Measurements from ENCODE around the gene FAAP20. TPM values are rescaled to one million over a fixed set of nuclear protein-coding genes. Genes with fewer than 3 reads are reported as not detected.

FAAP20 gene
- total RNA-seq, 2 experiments from 2014 or later = 64.7 to 71.7 TPM

DNA sequence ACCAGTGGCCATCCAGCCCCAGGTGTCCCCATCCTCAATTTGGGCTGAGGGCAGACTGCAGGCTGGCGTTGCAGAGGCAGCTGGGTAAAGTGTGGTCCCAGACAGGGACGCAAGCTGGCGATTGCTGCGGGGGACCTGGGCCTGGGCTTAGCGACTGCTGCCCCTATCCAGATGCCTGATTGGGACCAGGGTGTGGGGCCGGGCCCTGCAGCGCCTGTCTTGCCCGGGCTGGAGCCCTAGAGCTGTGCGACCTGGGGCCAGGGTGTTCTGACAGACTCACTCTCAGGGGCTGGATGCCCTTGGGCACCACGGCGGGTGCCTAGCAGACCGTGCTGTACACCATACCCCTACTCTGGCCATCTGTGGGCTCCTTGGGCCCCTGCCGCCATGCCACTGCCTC lies 16.2 kb upstream of the FAAP20 start:
- POLR2A ChIA-PET = interaction anchor here (0.9 to 2.8 kb wide), 2 partner anchors 13 to 19 kb away, joined by 3 to 12 read pairs; no protein-coding TSS in a partner anchor
- ATAC-seq = no peak

DNA sequence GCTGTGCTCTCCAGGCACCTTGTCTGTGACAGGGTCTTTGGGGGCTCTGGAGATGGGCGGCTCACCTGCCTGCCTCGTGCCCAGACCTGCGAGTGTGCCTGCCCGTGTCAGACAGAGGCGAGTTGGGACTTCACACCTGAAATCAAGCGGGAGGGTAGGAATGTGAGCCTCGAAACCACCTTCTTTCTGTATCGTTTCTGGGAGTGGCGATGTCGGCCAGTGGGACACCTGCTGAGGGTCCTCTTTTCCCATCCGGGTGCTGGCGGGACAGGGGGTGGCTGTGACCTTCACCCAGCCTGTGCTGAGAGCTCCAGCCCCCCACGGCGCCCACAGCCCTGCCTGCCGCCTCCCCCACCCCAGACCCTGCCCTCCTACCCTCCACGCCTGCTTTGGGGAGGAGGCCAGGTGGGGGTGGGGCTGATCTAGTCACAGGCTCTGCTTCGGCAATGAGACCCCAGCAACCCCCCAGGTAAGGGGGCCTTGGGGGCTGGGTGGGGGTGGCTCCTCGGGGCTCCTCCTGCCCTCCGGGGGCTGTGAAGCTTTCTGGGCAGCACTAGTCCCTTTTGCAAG lies 15.6 kb upstream of the FAAP20 start:
- H3K36me3 Mint-ChIP-seq (ENCODE audit: low read depth) = no peaks in the 10 kb centered on the region
- H3K4me3 Mint-ChIP-seq = no peak overlapping the region
- H3K9me3 Mint-ChIP-seq = no peaks in the 10 kb centered on the region
- ATAC-seq (no peak), DNase-seq (no peak)
- intact Hi-C loops (cut with micrococcal nuclease) = no loop called here
- ChIA-PET CTCF (interaction anchor here (1.6 kb wide), 1 partner anchor 15 kb away, joined by 4 read pairs; the partner anchor contains the start of gene FAAP20), POLR2A (interaction anchor here (0.7 to 2.8 kb wide), 3 partner anchors 14 to 181 kb away, joined by 3 to 12 read pairs (median 3); partner anchors contain the start of genes MORN1 and RER1)
- no peaks in the 10 kb centered on the region for H3K27me3 Mint-ChIP-seq
- H3K4me1 Mint-ChIP-seq (ENCODE audit: low read depth) = peaks cover 4% of the 10 kb centered on the region
- H3K27ac Mint-ChIP-seq = no peak overlapping the region
- TF ChIP-seq, protein P1, sequence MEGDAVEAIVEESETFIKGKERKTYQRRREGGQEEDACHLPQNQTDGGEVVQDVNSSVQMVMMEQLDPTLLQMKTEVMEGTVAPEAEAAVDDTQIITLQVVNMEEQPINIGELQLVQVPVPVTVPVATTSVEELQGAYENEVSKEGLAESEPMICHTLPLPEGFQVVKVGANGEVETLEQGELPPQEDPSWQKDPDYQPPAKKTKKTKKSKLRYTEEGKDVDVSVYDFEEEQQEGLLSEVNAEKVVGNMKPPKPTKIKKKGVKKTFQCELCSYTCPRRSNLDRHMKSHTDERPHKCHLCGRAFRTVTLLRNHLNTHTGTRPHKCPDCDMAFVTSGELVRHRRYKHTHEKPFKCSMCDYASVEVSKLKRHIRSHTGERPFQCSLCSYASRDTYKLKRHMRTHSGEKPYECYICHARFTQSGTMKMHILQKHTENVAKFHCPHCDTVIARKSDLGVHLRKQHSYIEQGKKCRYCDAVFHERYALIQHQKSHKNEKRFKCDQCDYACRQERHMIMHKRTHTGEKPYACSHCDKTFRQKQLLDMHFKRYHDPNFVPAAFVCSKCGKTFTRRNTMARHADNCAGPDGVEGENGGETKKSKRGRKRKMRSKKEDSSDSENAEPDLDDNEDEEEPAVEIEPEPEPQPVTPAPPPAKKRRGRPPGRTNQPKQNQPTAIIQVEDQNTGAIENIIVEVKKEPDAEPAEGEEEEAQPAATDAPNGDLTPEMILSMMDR (IDR thresholded peaks at IDR 0.05) = no peak

More for the DNA sequence above, 16.2 kb upstream of the FAAP20 start:
- Mint-ChIP-seq H3K36me3 (ENCODE audit: low read depth) (no peaks in the 10 kb centered on the region), H3K27ac (no peak overlapping the region), H3K4me1 (ENCODE audit: low read depth) (peaks cover 4% of the 10 kb centered on the region), H3K4me3 (no peak overlapping the region), H3K27me3 (no peaks in the 10 kb centered on the region), H3K9me3 (no peaks in the 10 kb centered on the region)
- CTCF ChIA-PET = no interaction called here
- TF ChIP-seq, protein P1 (IDR thresholded peaks at IDR 0.05) = no peak
- DNase-seq = no peak
- intact Hi-C loops (cut with micrococcal nuclease) = no loop called here

DNA sequence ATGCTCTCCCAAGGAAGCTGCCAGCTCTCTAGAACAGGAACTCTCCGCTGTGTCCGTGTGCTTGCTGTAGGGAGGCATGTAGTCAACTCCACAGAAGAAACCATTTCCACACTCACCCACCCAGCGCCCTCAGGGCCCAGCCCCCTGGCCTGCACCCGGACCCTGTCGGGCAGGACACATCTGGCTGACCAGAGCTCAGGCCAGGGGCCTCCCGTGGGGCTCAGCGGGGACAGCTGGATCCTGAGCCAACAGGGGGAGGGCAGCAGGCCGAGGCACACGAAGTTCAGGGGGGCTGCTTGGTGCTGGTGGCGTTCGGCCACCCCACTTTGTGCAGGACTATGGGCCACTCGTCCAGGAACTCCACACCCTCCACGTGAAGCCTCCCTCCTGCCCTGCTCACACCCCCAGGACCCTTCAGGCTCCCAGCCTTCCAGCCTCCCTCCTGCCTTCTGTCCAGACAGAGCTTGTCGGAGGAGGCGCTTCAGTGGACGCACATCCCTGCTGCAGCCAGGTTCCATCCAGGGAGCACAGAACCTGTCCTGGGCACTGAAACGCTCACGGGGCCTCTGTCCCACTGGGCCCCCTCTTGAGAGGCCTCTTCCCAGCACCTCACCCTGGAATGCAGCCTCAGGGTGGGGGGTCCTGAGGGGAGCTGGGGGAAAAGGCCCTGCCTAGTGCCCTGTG lies 15.0 kb upstream of the FAAP20 start:
- ChIA-PET CTCF (interaction anchor here (1.6 kb wide), 1 partner anchor 15 kb away, joined by 4 read pairs; the partner anchor contains the start of gene FAAP20), POLR2A (interaction anchor here (0.7 to 2.8 kb wide), 3 partner anchors 8 to 182 kb away, joined by 3 to 12 read pairs (median 3); partner anchors contain the start of genes MORN1 and RER1)
- Mint-ChIP-seq H3K36me3 (ENCODE audit: low read depth) (no peaks in the 10 kb centered on the region), H3K27me3 (no peaks in the 10 kb centered on the region), H3K9me3 (no peaks in the 10 kb centered on the region), H3K4me3 (no peak overlapping the region), H3K27ac (no peak overlapping the region), H3K4me1 (ENCODE audit: low read depth) (peaks cover 4% of the 10 kb centered on the region)
- ATAC-seq = no peak
- intact Hi-C loops (cut with micrococcal nuclease) = no loop called here
- DNase-seq = no peak
- TF ChIP-seq, protein P1 (IDR thresholded peaks at IDR 0.05) = no peak

DNA sequence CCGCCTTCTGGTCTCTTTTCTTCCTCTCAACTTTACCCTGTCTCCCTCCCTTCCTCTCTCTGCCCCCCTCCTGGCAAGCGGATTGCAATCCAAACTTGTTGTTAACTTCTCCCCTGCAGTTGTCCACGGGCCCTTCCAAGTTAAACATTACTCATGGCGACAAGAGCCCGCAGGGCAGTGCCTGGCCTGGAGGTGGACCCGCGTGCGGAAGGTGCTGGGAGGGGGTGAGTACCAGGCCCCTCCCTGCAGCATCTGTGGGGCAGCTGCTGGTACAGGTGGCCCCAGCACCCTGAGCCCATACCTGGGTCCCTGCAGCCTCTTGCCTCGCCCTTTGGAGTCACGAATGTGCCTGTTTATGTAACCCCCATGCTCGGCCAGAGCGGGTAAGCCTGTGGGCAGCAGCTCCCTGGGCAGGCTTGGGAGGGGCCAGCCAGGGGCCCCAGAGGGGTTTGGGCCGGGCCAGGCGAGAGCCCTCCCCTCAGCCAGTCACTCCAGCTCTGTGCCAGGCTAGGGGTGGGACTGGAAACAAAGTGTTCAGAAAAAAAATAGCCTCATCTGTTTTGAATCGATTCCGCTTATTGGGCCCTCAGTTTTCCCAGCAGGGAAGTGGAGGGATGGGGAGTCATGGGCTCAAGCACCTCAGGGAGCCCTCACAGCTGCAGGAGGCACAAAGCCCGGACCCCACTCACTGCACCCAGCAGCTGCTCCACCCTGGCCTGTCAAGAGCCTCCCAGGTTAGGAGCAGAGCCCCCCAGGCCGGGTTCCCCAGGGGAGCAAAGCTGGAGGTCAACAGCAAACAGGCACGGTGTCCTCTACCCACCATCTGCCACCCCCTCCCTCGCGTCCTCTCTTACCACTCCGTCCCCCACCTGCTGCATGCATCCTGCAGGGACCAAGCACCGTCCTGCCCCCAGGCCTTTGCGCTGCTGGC lies 14.0 kb upstream of the FAAP20 start:
- ATAC-seq (no peak), DNase-seq (no peak)
- CTCF ChIA-PET = interaction anchor here (1.6 kb wide), 1 partner anchor 14 kb away, joined by 4 read pairs; the partner anchor contains the start of gene FAAP20
- Mint-ChIP-seq H3K9me3 (no peaks in the 10 kb centered on the region), H3K27ac (no peak overlapping the region), H3K4me3 (no peak overlapping the region), H3K27me3 (no peaks in the 10 kb centered on the region), H3K4me1 (ENCODE audit: low read depth) (peaks cover 6% of the 10 kb centered on the region), H3K36me3 (ENCODE audit: low read depth) (no peaks in the 10 kb centered on the region)
- intact Hi-C loops (cut with micrococcal nuclease) = no loop called here
- POLR2A ChIA-PET = interaction anchor here (0.8 to 2.8 kb wide), 2 partner anchors 9 to 15 kb away, joined by 3 to 12 read pairs; no protein-coding TSS in a partner anchor
- TF ChIP-seq, protein P1 (IDR thresholded peaks at IDR 0.05) = no peak

Data from activated CD8-positive, alpha-beta T cell treated with anti-CD3 and anti-CD28 coated beads for 36 hours (primary cell).